ENCODE measurements around the gene NELFB.

The NELFB gene

DNA sequence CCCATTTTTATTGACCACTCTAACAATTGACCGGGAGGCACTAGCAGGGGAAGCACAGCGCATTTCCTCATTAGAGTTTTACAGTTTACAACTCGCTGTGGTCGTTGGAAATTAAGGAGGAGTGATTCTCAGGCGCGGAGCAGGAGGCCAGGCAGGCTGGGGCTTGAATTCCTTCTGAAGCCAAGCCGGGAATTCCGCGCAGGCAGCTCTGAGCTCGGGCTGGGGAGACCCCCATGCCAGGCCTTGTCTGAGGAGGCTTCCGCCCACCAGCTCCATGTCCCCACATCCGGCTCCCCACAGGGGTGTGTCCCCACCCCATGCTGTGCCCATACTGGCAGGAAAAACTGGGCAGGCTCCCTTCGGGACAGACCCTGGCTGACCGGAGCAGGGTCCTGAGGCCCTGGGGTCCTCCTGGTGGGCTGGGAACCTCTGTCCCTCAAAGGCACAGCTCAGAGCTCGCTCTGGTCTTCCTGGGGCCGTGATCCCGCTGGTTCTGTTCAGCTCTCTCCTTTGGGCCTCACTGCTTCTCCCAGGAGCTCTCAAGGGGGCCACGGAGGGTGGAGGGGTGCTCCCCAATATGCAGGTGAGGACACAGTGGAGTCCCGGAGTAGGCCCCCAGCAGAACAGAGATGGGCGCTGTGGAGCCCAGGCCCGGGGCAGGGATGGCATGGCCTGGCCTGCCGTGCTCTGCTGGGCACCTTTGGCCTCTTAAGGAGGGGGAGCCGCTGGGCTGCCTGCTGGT lies 48.2 kb downstream of the NELFB start:
- DNase-seq (ENCODE audit: low read depth in 3 of 3), result no peak

DNA sequence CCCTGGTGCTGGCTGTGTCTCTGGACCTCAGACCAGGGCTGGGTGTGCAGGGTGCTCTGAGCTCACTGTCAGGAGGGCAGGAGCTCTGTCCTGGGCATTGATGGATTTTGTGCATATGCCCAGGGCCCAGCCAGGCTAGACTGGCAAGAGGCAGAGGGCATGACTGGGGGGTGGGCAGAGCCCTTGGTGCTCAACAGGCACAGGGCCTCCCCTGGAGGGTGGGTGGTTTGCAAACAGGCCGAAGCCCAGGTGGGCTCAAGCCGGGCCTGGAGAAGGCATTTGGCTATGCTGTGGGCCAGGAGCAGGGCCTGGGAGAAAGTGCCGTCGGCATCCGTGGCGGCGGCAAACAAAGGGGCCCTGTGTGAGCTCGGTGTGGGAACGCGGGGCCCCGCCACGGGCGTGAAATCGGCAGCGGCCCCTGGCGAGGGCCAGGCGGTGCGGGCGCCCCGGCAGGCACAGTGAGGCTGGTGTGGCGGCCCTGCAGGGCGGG lies 48.8 kb downstream of the NELFB start:
- DNase-seq (ENCODE audit: low read depth in 3 of 3), result no peak

DNA sequence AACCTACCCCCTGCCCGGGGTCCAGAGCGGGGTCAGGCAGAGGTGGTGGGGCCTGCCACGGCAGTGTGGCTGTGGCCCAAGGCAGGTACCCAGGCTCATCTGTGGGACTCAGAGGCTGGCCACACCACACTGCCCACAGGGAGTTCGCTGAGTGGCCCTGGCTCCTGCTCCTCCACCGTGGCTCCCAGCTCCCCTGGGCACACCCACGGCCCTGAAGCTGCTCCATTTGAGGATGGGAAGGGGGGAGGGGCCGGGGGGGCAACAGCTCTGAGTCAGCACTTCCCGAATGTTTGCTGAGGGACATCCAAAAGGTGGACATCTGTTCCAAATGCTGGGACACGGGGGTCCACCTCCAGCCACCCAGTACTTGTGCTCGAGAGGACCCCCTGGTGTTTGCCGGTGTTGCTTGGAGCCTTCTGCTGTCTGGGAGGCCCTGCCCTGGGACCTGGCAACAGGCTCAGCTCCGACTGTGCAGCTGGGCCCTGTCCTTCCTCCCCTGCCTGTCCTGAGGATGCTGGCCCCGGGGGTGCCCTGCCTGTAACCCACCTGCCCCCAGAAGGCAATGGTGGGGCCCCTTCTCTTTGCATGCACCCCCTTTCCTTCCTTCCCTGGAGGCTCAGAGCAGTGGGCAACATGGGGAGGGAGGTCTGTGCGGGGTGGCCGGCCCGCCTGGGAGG lies 49.4 kb downstream of the NELFB start:
- no peak for DNase-seq (ENCODE audit: low read depth in 3 of 3)

DNA sequence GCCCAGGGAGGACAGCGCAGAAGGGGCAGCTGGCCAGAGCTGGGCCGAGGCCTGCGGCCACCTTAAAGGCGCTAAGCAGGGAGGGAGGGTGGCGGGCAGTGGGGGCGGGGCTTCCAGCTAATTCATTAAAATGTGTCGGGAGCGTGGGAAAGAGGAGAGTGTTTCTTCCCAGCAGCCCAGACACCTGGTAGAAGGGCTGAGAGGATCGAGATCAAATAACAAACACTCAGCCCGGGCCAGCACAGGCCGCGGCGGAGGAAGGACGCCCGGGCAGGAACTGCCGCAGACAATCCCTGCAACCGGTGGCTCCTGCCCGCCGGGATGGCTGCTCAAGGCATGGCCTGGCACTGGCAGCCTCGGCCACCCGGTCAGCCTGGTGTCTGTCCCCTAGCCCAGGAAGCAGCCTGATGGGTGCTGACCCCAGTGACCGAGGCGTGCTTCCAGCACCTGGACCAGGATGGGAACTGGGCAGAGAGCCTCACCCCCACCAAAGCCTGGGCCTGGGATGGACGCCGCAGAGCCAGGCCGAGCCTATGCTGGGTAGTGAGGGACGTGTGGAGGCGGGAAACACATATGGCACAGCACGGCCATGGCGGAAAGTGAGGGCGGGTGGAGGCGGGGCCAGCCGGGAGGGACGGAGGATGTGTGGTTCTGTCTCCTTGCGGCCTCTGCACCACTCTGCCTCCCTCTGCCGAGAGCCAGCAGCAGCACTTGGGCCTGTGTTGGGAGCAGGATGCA lies 50.1 kb downstream of the NELFB start:
- peak; percentile 51 to 71 (median 52) for DNase-seq (ENCODE audit: low read depth in 3 of 3)

DNA sequence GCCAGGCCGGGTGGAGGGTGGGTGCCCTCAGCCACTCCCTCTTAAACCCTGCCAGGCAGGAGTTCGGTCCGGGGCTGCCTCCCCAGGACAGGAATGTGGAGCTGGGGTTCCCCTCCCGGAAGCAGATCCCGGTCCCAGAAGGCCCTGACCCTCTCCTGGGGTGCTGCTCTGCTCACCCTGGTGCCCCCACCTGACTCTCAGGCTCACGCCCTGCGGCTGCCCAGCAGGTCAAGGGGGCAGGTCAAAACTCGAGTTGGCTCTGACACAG lies 50.6 kb downstream of the NELFB start:
- no peak for DNase-seq (ENCODE audit: low read depth in 3 of 3)

DNA sequence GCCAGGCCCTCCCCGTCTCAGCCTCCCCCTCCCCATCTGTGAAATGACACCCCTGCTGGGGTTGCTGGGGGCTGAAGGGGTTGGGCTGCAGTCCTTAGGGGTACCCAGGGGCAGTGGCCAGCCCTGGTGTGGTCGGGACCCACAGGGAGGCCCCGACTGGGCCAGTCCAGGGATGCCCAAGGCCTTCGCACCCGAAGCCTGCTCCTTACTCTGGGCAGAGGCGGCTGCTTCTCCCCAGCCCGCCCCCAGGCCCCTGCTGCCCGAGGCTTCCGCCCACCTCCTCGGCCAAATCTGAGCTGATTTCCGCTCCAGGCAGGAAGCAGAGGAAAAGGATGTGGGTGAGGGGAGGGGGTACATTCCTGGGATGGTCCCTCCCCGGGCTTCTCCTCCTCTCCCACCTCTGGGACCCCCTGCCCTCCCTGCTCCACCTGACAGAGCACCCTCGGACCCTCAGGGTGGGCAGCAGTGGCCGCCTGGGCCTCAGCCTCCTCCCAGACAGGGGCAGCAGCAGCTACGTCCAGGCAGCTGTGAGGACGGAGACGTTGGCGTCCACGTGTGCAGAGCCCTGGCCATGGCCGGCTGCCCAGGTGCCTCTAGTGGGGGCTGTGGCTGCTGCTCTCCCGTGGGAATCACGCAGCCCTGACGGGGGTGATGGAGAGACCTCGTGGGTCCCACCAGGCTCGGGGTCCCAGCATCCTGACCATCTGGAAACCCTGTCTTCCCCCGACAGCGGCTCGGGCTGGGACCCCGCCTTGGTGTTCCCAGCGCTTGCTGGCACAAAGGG lies 51.1 kb downstream of the NELFB start:
- DNase-seq (ENCODE audit: low read depth in 3 of 3), result no peak

DNA sequence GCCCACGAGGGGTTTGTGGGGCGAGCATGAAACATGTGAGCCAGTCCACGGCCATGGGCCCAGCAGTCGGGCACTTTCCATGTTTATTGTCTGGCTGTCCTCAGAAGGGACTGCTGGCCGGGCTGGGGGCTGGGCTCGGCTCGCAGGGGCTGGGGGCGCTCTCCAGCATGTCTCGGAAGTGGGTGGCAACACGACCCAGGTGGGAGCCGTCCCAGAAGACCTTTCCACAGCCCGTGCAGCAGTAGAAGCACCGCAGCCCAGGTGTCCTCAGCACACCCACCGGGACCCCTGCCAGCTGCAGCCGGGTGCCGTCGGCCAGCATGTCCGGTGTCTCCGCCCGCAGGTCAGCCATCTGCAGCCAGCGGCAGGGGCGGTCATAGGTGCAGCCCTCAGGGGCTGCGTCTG lies 51.7 kb downstream of the NELFB start:
- DNase-seq (ENCODE audit: low read depth in 3 of 3), result no peak

DNA sequence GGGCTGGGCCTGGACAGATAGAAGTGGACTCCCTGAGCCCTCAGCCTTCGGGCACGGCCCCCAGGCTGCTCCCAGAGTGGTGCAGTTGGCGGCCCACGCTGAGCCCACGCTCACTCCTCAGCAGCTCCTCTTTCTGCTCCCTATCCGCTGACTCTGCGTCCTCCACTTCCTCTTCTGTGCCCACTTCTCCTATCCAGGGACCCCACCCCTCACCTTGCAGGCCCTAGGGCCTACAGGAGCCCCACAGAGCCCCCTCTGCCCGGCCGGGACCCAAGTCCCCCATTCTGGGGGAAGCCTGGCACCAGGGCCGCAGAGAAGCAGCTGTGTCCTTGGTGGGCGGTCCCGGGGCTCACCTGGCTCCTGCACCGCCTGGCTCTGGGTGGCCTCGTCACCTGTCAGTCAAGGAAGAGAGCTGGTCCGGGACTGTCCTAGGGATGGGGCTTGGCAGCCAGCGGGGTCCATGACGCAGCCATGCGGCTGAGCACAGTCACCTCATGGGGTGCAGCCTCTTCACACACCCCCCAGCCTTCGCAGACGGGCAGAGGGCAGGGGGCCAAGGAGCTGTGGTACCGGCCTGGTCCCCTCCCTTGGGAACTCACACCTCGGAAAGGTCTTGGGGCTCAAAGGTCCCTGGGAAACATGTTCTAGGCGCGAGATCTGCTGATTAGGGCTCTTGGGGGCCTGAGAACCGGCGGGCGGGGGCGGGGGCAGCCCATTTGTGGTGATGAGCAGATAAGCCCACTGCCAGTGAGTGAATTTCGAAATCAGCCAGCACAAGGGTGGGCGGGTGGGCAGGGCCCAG lies 52.3 kb downstream of the NELFB start:
- DNase-seq (ENCODE audit: low read depth in 3 of 3), result no peak

DNA sequence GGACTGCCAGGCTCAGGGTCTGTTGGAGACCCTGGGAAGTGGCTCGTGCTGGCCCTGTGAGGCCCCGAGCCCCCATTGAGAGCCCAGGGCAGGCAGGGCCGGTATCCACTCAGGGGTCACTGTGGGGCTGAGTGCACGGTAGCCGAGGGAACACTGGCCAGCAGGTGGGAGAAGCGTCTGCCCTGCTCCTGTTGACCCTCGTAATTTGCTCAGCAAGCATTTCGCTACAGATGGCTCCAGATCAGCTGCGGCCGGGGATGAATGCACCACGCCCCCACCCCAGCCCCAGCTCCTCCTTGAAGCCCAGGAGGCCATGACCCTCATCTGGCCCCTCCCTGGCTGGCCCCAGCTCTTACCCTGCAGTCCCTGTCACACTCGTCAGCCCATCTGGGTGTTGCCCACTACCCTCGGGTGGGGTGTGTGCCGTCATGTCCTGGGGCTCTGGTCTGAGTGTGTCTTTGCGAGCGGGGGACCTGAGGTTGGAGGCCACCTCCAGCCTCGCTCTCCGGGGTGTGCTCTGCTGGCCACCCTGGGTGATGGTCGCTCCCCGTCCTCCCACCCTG lies 53.0 kb downstream of the NELFB start:
- DNase-seq (ENCODE audit: low read depth in 3 of 3), result no peak

DNA sequence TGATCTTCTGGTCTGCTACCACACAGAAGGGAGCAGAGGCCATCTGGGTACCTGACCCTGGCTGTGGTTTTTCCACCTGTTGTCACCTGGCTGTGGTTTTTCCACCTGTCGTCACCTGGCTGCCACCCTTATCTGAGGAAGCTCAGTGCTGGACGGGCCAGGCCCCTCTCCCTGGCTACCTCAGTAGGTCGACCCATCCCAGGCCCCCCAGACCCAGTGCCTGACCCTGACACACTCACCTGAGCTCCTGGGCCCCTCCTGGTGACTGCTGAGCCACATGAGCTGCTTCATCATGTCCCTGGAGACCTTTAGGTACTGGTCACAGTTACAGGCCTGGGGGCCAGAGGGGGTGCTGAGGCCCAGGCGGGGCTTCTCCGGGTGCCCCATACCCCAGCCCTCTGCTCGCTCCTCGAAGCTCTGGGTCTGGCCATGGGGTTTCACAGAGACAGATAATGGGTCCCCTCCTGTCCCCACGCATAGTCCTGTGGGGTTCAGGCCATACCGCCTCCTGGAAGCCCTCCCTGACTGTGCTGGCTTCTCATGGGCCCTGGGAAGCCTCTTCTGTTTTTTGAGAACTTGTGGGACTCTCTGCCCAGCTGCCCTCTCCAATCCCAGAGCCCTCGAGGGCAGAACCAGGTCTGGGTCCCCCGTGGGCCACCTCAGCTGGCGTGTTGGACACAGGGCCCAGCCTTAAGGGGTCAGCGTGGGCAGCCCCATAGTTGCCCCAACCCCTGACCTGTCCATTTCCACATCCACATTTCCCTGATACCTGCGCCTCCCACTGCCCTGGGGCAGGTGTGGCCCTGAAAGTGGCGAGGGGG lies 54.5 kb downstream of the NELFB start:
- no peak for DNase-seq (ENCODE audit: low read depth in 3 of 3)

DNA sequence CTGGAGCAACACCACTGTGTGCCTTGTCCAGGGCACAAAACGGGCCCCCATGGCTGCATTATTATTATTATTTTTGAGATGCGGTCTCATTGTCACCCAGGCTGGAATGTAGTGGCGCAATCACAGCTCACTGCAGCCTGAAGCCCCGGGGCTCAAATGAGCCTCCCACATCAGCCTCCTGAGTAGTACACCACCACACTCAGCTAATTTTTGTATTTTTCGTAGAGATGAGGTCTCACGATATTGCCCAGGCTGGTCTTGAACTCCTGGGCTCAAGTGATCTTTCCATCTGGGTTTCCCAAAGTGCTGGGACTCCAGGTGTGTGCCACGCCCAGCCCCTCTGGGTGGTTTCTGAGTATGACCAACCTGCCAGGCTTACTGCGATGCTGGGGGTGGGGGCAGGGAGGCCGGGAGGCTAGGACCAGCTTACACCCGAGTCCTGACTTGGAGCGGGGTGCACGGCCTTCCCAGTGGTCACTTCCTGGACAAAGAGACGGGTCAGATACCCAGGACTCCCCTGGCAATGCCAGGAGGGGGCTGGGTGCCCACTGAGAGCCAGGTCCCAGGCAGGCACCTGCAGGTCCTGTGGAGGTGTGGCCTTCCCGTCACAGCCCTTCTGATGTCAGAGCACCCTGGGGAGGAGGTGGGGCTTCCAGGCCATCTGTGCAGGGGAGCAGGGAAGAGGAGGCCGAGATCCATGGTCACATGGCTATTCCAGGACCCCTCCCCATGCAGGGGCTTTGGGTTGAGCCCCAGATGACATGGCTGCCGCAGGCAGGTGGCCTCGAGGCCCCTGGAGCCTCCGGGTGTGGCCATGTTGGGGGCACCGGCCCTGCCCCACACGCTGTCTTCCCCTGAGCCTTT lies 55.3 kb downstream of the NELFB start:
- no peak for DNase-seq (ENCODE audit: low read depth in 3 of 3)

DNA sequence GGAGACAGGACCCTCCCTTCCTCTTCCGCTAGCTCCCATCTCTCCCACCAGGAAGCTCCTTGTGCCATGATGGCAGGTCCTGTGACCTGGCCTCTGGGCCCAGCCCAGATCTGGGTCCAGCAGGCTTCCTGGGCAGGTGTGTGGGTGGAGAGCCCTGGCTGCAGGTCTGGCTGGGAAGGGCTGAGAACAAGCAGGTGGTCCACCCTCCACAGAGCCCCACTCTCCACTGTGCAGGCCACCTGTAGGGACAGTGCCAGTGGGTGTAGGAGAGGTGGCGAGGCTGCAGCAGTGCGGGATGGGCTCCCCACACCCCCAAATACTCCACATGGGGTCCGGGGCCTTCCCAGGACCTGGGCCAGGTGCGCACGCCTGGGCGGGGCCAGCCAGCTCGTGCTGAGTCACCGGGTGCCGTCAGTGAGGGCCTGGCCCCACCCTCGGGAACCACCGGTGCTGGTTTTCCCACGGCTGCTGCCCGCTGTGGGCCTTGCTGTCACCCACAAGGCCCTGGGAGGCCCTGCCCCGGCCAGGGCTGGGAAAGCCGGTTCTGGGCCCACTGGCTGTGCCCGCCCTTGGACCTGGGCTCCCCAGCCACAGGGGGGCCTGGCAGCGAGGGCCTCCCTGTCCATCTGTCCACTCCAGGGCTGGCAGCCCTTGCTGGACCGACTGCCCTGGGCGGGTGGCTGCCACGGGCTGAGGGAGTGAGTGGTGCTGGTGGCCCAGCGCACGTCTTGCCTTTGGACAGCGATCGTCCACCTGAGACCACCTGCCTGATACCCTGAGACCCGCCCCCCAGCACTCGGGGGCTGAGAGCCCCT lies 56.3 kb downstream of the NELFB start:
- no peak for DNase-seq (ENCODE audit: low read depth in 3 of 3)

DNA sequence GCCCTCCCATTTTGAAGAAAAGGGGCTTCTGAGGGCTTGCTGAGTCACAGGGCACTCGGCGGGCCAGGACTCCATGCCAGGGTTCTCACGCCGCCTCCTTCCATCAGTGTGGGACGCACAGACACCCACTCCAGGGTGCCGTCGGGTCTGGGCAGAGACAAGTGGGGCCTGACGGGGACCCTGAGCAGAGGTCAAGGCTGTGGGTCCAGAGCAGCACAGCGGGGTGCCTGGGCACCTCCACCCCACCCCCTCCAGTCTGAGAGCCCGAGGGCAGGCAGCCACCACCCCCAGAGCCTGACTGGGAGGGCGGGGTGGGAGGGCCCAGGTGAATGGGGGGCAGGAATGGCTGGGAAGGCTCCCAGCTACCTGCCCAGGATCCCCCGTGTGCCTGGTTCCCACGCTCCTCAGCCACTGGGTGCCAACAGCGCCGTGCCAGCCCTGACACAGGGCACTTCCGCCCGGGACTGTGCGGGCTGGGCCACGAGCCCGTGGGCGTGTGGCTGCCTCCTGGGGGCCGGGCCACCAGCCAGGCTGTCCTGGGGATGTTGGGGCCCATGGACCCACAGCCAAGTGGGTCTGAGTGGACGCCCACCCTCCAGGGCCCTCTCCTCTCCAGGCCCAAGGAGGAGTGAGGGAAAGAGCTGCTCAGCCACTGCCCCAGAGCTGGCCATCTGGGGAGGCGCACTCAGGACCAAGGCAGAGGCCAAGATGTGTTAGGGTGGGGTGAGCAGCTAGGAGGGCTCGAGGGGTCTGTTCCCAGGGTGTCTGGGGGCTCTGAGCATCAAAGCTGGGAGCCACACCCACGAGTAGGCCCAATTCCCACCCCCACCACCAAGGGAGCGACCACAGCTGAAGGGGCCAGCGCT lies 57.1 kb downstream of the NELFB start:
- DNase-seq (ENCODE audit: low read depth in 3 of 3), result no peak

DNA sequence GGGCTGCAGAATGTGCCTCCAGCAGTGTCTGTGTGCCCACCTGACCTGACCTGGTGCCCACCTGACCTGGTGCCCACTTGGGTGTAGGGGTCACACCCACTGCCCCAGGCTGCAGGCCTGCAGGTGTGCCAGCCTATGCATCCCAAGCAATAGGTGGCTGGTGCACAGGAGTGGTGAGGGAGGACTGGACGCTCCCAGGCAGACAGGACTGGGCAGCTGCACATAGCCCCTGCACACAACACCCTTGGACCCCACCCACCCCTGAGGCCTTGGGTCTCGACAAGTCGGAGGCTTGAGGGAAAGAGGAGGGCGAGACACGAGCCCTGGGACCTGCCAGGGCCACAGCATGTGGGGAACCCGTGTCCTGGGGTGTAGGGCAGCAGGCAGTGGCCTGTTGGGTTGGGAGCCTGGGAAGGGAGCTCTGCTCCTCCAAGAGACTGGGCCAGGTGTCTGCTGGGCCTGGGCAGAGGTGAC lies 57.8 kb downstream of the NELFB start:
- no peak for DNase-seq (ENCODE audit: low read depth in 3 of 3)

DNA sequence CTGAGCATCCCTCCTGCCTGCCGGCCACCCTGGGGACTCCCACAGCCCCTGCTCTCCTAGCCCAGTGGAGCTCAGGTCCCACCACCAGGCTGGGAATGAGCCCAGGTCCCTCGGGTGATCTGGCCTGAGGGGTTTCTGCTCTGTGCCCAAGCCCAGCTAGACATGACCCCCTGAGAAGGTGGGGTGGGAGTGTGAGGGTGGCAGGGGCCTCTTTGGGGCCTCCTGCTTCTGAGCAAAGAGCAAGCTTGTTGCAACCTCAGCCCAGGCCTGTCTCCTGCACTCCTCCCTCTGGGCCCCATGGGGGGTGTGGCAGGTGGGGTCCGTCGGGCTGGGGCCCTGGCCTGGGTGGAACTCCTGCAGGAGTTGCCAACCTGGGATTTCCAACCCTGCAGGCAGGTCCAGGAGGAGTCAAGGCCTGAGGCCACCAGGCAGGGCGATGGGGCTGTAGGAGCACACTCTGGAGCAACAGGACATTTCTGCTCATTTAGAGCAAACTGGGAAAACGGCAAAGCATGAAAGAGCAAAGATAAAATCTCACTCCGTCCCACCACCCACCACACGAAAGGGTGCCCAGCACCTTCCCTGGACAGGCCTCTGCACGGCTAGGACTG lies 58.3 kb downstream of the NELFB start:
- DNase-seq (ENCODE audit: low read depth in 3 of 3), result no peak

DNA sequence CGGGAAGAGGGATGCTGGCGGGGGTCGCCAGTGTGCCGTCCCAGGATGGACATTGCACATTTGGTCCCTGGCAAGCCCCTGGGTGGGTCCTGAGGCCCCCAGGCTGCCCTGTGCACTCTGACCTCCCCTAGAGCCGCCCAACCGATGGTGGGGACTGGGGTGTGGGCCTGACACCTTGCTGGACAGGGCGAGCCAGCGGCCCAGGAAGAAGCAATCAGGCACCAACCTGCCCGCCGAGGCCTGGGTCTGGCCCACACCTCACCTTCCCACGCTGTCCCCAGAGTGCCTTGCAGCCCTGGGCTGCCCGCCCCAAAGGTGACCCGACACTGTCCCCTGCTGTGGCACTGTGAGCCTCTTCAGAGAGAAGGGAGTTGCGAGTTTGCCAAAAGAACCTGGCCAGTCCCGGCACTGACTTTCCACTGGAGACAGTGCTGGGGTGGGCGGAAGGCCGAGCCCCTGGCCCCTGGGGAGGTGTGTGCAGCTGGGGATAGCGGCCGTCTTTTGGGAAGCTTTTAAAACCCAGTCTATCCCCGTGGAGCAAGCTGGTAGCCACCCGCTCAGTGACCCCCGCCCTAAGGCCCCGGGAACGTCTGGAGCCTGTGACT lies 58.9 kb downstream of the NELFB start:
- no peak for DNase-seq (ENCODE audit: low read depth in 3 of 3)
